GM19193 (cell line): ENCODE data around the gene ZBED1.
A peak's percentile ranks its signal among the peaks of the same experiment; 100 is the strongest.

Source experiments
- POLR2A ChIP-seq: IDR thresholded peaks from 4 replicates; pipeline ENCODE4 v1.6.1; 2011; ENCODE audit not compliant: insufficient read depth, insufficient read length; ENCODE audit errors: extremely low read depth

Gene ZBED1

GRCh38 chrX:2503591-2504500 is 3.1 kb upstream of the ZBED1 start:
- TF ChIP-seq POLR2A: no peak

- TF ChIP-seq POLR2A: no peak
Measured at GRCh38 chrX:2502668-2503519, 2.1 kb upstream of the ZBED1 start.

- no peak for TF ChIP-seq POLR2A
Measured at GRCh38 chrX:2502120-2502667, 1.4 kb upstream of the ZBED1 start.

GRCh38 chrX:2501559-2502102 is 855 bp upstream of the ZBED1 start:
- TF ChIP-seq POLR2A: no peak

- TF ChIP-seq POLR2A: no peak
Measured at GRCh38 chrX:2500091-2500802, 529 bp downstream of the ZBED1 start.

- no peak for TF ChIP-seq POLR2A
Measured at GRCh38 chrX:2499507-2499906, 1.3 kb downstream of the ZBED1 start.

GRCh38 chrX:2498781-2499302 is 1.9 kb downstream of the ZBED1 start:
- TF ChIP-seq POLR2A: no peak

GRCh38 chrX:2497961-2498780 is 2.6 kb downstream of the ZBED1 start:
- no peak for TF ChIP-seq POLR2A

GRCh38 chrX:2495595-2495994 is 5.2 kb downstream of the ZBED1 start:
- no peak for TF ChIP-seq POLR2A

GRCh38 chrX:2492531-2493218 is 8.1 kb downstream of the ZBED1 start:
- no peak for TF ChIP-seq POLR2A

- TF ChIP-seq POLR2A: no peak
Measured at GRCh38 chrX:2490634-2491033, 10.1 kb downstream of the ZBED1 start.

- TF ChIP-seq POLR2A: peak; percentile 9
Measured at GRCh38 chrX:2489446-2490445, 11.0 kb downstream of the ZBED1 start.
